GM10847 (cell line): ENCODE measurements around the gene JAK2.

Source experiments
- POLR2A ChIP-seq: IDR thresholded peaks from 2 replicates; pipeline ENCODE4 v1.6.1; 2011; ENCODE audit not compliant: insufficient read length; ENCODE audit errors: extremely low read depth

Gene JAK2

GRCh38 chr9:5004481-5004880 is 19.4 kb downstream of the JAK2 start:
- TF ChIP-seq POLR2A: no peak

GRCh38 chr9:5008202-5008601 is 23.1 kb downstream of the JAK2 start:
- no peak for TF ChIP-seq POLR2A

GRCh38 chr9:5013374-5013773 is 28.3 kb downstream of the JAK2 start:
- TF ChIP-seq POLR2A: no peak

DNA sequence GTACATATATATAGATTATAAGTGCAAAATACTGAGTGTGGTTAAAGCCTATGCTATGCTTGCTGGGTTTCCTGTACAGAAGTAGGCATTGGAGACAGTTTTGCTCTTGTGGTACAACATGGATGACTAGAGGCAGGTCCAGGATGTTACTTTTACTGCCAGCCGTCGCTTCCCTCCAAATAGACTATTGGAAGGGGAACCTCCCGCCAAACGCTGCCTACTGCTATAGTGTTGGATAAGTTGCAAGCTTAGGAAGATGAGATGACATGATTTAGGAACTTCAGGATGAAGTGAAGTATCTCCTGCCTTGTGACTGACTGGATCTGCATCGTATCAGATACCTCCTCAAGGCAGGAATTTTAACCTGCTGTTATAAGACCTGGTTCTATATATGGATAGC is 30.9 kb downstream of the JAK2 start:
- TF ChIP-seq POLR2A: no peak

DNA sequence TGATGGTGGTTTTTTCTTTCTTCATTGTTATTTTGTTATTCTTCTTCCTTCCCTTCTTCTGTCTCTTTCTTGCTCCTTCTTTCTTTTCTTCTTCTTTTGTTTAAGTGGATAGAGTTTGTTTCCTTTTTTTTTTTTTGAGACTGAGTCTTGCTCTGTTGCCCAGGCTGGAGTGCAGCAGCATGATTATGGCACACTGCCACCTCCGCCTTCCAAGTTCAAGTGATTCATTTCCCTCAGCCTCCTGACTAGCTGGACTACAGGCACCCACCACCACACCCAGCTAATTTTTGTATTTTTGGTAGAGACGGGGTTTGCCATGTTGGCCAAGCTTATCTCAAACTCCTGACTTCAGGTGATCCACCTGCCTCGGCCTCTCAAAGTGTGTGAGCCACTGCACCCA is 40.3 kb downstream of the JAK2 start:
- no peak for TF ChIP-seq POLR2A

DNA sequence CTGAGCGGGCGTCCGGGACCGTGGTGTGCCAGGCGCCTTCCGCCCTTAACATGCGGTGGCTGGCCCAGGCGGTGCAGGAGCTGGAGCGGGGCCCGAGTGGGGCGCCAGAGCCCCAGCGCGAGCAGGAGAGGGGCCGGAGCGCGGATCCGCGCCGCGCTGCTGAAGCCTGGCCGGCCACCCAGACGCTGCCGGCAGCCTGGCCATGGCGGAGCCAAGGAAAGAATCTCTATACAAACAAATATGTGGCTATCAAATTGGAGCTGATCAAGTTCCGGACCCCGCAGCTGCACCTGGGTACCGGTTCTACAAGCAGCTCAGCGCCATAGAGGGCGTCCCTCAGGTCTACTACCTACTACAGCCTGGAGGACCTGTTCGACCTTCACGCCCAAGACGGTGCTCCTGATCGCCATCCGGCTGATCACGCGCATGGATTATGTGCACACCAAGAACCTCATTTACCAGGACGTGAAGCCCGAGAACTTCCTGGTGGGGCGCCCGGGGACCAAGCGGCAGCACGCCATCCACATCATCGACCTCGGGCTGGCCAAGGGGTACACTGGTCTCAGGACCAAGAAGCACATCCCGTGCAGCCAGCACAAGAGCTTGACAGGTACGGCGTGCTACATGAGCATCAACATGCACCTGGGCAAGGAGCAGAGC is 55.8 kb downstream of the JAK2 start:
- no peak for TF ChIP-seq POLR2A

DNA sequence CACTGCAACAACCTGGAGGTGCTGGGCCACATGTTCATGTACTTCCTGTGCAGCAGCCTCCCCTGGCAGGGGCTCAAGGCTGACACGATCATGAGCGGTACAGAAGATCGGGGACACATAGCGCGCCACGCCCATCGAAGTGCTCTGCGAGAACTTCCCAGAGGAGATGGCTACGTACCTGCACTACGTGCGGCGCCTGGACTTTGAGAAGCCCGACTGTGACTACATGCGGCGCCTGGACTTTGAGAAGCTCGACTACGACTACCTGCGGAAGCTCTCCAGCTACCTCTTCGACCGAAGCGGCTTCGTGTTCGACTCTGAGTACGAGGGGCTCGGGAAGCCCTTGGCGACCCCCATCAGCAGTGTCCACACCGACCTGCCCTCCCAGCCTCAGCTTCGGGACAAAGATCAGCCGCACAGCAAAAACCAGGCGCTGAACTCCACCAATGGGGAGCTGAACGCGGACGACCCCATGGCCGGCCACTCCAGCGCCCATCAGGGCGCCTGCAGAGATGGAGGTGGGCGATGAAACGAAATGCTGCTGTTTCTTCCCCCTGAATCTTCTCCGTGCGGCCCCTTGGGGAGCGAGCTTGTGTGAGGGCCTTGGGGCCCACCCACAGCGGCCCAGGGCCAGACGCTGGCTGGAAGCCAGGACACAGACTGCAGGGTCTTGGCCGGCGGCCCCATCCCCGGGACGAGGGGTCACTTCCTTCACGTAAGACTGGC is 56.5 kb downstream of the JAK2 start:
- TF ChIP-seq POLR2A: no peak

GRCh38 chr9:5042661-5043178 is 57.6 kb downstream of the JAK2 start:
- no peak for TF ChIP-seq POLR2A

DNA sequence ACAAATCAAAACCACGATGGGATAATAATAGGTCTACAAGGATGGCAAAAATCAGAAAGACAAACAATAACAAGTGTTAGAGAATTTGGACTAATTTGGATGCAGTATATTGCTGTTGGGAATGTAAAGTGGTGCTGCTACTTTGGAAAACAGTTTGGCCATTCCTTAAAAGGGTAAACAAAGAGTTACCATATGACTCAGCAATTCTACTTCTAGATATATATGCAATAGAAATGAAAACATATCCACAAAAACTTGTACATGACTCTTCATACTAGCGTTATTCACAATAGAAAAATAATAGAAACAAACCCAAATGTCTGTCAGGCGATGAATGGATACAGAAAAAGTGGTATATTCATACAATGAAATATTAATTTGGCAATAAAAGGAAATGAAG is 58.3 kb downstream of the JAK2 start:
- no peak for TF ChIP-seq POLR2A

- no peak for TF ChIP-seq POLR2A
Observed at GRCh38 chr9:5044160-5044559, 59.1 kb downstream of the JAK2 start.

GRCh38 chr9:5052838-5053237 is 67.8 kb downstream of the JAK2 start:
- no peak for TF ChIP-seq POLR2A

DNA sequence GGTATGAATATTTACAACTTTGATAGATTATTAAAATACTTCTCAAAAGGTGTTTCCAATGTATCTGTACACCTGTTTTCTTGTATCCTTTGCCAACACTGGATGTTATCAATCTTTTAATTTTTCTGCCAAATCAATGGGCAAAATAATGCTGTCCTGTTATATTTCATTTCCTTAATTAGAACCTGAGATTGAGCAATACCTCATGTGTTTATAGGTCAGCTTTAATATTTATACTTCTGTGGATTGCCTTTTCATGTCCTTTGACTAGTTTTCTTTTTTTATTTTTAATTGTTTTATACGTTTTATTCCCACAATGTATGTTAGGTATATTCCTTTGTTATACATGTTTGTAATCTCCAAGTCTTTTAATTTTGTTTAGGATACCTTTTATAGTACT is 77.6 kb downstream of the JAK2 start:
- no peak for TF ChIP-seq POLR2A

- TF ChIP-seq POLR2A: no peak
Observed at GRCh38 chr9:5072871-5073270, 87.8 kb downstream of the JAK2 start.

DNA sequence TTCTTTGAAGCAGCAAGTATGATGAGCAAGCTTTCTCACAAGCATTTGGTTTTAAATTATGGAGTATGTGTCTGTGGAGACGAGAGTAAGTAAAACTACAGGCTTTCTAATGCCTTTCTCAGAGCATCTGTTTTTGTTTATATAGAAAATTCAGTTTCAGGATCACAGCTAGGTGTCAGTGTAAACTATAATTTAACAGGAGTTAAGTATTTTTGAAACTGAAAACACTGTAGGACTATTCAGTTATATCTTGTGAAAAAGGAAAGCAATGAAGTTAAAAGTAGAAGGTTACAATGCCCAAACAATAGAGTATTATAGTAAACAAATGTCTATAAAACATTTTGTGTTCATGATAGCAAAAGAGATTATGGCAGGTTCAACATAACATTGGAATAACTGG is 88.6 kb downstream of the JAK2 start:
- no peak for TF ChIP-seq POLR2A

DNA sequence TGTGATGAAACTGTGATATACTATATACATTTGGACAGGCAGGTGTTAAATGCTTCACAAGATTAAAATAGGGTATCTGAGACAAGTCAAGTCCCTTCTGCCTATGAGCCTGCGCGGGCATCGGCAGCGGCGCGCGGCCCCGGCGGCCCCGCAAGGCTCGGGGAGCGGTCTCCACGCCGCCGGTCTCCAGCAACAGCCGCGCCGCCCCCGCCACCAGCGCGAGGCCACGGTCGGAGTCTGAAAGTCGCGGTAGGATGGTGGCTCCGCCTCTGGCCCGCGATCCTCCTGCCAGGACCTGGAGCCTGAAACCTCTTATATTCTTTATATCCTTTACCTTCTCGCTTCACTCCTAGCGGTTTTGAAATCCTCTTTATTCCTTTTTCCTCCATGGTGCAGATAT is 100.9 kb downstream of the JAK2 start:
- no peak for TF ChIP-seq POLR2A

GRCh38 chr9:5089737-5090136 is 104.7 kb downstream of the JAK2 start:
- TF ChIP-seq POLR2A: no peak

DNA sequence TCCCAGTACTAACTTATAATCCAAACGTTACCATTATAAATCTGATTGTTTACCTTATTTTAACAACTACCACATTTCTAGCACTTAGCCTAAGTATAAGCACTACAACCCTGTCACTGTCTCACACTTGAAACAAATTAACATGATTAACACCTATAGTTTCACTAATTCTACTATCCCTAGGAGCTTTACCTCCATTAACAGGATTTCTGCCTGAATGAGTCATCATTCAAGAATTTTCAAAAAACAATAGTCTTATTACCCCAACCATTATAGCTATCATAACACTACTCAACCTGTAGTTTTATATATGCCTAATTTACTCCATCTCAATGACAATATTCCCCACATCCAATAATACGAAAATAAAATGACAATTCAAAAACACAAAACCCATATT is 110.7 kb downstream of the JAK2 start:
- no peak for TF ChIP-seq POLR2A

- no peak for TF ChIP-seq POLR2A
Observed at GRCh38 chr9:5099466-5099865, 114.4 kb downstream of the JAK2 start.
